Endothelial cell of umbilical vein (primary cell): Measurements from ENCODE around the gene ZNFX1. TPM values are rescaled to one million over a fixed set of nuclear protein-coding genes. Genes with fewer than 3 reads are reported as not detected.

ENCODE experiments used
- BruUV-seq: library from RNA; stranded (reverse); fragments of 400-500 nt; replicated peaks from 2 replicates; lab custom pipeline; 2021; lab: Mats Ljungman, UMichigan
- CTCF ChIA-PET: fragments of 300-600, 350-600 bp; sonication (Branson Sonifier 250); formaldehyde crosslinking; loops from one replicate; lab custom pipeline; 2021; ENCODE audit warnings: antibody characterized with exemption, inconsistent platforms; lab: Charles Lee
- POLR2A ChIA-PET: fragments of 300-600, 350-600 bp; sonication (Branson Sonifier 250); formaldehyde crosslinking; loops from one replicate; lab custom pipeline; 2021; ENCODE audit warnings: antibody characterized with exemption, inconsistent platforms; lab: Charles Lee
- DNase-seq: peaks from one replicate; pipeline ENCODE4 v3.0.0-alpha.2; 2011; ENCODE audit warnings: low read depth, low spot score
- FAIRE-seq: peaks from 2 replicates; lab custom pipeline; 2011; peaks lifted over from hg19 to GRCh38; lab: Jason Lieb, UNC
- H2AFZ ChIP-seq: 2 replicates; pipeline ENCODE4 v1.6.0; 2012; ENCODE audit warnings: low read depth, low read length, control low read depth, inconsistent platforms
- H3K27ac ChIP-seq: 2 replicates; pipeline ENCODE4 v1.5.1; 2011; ENCODE audit warnings: low read depth, mild to moderate bottlenecking, control low read depth, low read length, moderate library complexity; ENCODE audit not compliant: insufficient read depth
- H3K27me3 ChIP-seq, 2 experiments: 2 replicates each; pipeline versions ENCODE4 v1.6.0 to v1.6.1; 2011; ENCODE audit warnings: low read length in 2 of 2, mixed read lengths in 1 of 2; ENCODE audit not compliant: control insufficient read depth in 2 of 2, insufficient read depth in 2 of 2
- H3K36me3 ChIP-seq, 2 experiments: 2 replicates in 1 of 2; 3 replicates in 1 of 2; pipeline ENCODE4 v1.5.1; 2011; ENCODE audit warnings: low read length in 2 of 2, mild to moderate bottlenecking in 1 of 2, moderate library complexity in 1 of 2; ENCODE audit not compliant: control insufficient read depth in 2 of 2, insufficient read depth in 2 of 2; ENCODE audit errors: extremely low read depth in 1 of 2
- H3K4me1 ChIP-seq: 3 replicates; pipeline ENCODE4 v1.5.1; 2011; ENCODE audit warnings: mild to moderate bottlenecking, low read length; ENCODE audit not compliant: control insufficient read depth, insufficient read depth; ENCODE audit errors: extremely low read depth
- H3K4me2 ChIP-seq: 2 replicates; pipeline ENCODE4 v1.6.1; 2011; ENCODE audit warnings: low read length, control low read depth, mixed read lengths; ENCODE audit not compliant: insufficient read depth
- H3K4me3 ChIP-seq, 3 experiments: fragments of 200-600 bp in 1 of 3; sonication (generic), shearing (Covaris generic) in 1 of 3; replicated peaks in 1 of 3; 2 replicates each; pipeline ENCODE4 v1.5.1; 2011 to 2016; ENCODE audit warnings: control low read depth in 3 of 3, low read length in 3 of 3, mild to moderate bottlenecking in 2 of 3, inconsistent platforms in 1 of 3, low read depth in 1 of 3, moderate library complexity in 1 of 3; ENCODE audit not compliant: insufficient read depth in 1 of 3
- H3K79me2 ChIP-seq: 2 replicates; pipeline ENCODE4 v1.6.0; 2012; ENCODE audit warnings: low read length, inconsistent platforms; ENCODE audit not compliant: control insufficient read depth, insufficient read depth
- H3K9ac ChIP-seq: replicated peaks from 2 replicates; pipeline ENCODE3; 2011; ENCODE audit warnings: low read length, control low read depth; ENCODE audit not compliant: insufficient read depth; ENCODE audit errors: extremely low read depth
- H3K9me1 ChIP-seq: replicated peaks from 3 replicates; pipeline ENCODE4 v1.6.0; 2011; ENCODE audit warnings: mild to moderate bottlenecking, low read length; ENCODE audit not compliant: control insufficient read depth, insufficient read depth; ENCODE audit errors: extremely low read depth
- H3K9me3 ChIP-seq: replicated peaks from 2 replicates; pipeline ENCODE4 v1.5.1; 2012; ENCODE audit warnings: low read length, inconsistent platforms; ENCODE audit not compliant: control insufficient read depth, insufficient read depth
- H4K20me1 ChIP-seq: replicated peaks from 2 replicates; pipeline ENCODE3; 2011; ENCODE audit warnings: mild to moderate bottlenecking, low read length; ENCODE audit not compliant: control insufficient read depth, insufficient read depth; ENCODE audit errors: extremely low read depth
- CTCF ChIP-seq, 2 donors: IDR thresholded peaks; 1 replicate in 1 of 2; 2 replicates in 1 of 2; pipeline ENCODE4 v1.5.1; 2011; ENCODE audit warnings: low read length in 2 of 2, mild to moderate bottlenecking in 2 of 2, moderate library complexity in 2 of 2, control low read depth in 1 of 2, inconsistent platforms in 1 of 2, low read depth in 1 of 2; ENCODE audit not compliant: insufficient read depth in 1 of 2; ENCODE audit errors: extremely low read depth in 1 of 2
- EZH2 ChIP-seq: IDR thresholded peaks from 2 replicates; pipeline ENCODE4 v1.6.1; 2012; ENCODE audit warnings: borderline replicate concordance, low read depth, mild to moderate bottlenecking, moderate library complexity, low read length, inconsistent platforms; ENCODE audit not compliant: severe bottlenecking
- FOS ChIP-seq: IDR thresholded peaks from 2 replicates; pipeline ENCODE4 v1.6.1; 2011; ENCODE audit warnings: mild to moderate bottlenecking, low read length, moderate library complexity, borderline replicate concordance; ENCODE audit not compliant: insufficient read depth
- GATA2 ChIP-seq: IDR thresholded peaks from 2 replicates; pipeline ENCODE4 v1.7.0; 2011; ENCODE audit warnings: low read depth, mild to moderate bottlenecking, moderate library complexity, mixed read lengths, low read length; ENCODE audit not compliant: insufficient read length, insufficient read depth
- JUN ChIP-seq: IDR thresholded peaks from 2 replicates; pipeline ENCODE4 v1.6.1; 2011; ENCODE audit warnings: borderline replicate concordance, low read depth; ENCODE audit not compliant: insufficient read length, insufficient read depth
- MAX ChIP-seq: IDR thresholded peaks from 2 replicates; pipeline ENCODE4 v1.6.1; 2011; ENCODE audit not compliant: insufficient read depth, insufficient read length
- MYC ChIP-seq: IDR thresholded peaks from one replicate; pipeline ENCODE4 v1.6.1; 2011; ENCODE audit warnings: mild to moderate bottlenecking, low read depth, low read length
- POLR2A ChIP-seq: IDR thresholded peaks from 2 replicates; pipeline ENCODE4 v1.6.1; 2012; ENCODE audit warnings: low read depth, mild to moderate bottlenecking, control low read depth, low read length
- POLR2AphosphoS5 ChIP-seq: IDR thresholded peaks from 2 replicates; pipeline ENCODE4 v1.6.1; 2012; ENCODE audit warnings: low read depth, mild to moderate bottlenecking, control low read depth, low read length, moderate library complexity; ENCODE audit not compliant: insufficient read depth
- dilution Hi-C: fragments of 300-500 bp; cut with MboI; formaldehyde crosslinking; loops from one replicate; pipeline ENCODE4 v1.15.0; 2019; ENCODE audit warnings: low sequenced_read_pairs; ENCODE audit not compliant: extremely low pct_ligation_motif_present
- intact Hi-C: fragments of 100-400 bp; cut with micrococcal nuclease; formaldehyde crosslinking; loops from one replicate; pipeline ENCODE4 v1.10.0; 2022
- polyA plus RNA-seq, 4 experiments: library from polyadenylated mRNA; depleted of rRNA in 3 of 4; stranded (reverse) in 3 of 4; unstranded in 1 of 4; fragments of >200 nt; gene quantifications; 2 replicates each; pipeline versions ENCODE4 v1.2.1 to v1.2.3, GENCODE V29; 2011 to 2012; ENCODE audit warnings: missing spikeins in 1 of 4
- total RNA-seq: library from RNA; stranded (reverse); gene quantifications from 2 replicates; pipeline ENCODE4 v1.2.3, GENCODE V29; 2021

The ZNFX1 gene
- total and polyA plus RNA-seq, 2 donors (not counting 3 experiments of a cell fraction or from before 2014, with no cell fraction given) = 8.3 to 27.9 TPM

DNA sequence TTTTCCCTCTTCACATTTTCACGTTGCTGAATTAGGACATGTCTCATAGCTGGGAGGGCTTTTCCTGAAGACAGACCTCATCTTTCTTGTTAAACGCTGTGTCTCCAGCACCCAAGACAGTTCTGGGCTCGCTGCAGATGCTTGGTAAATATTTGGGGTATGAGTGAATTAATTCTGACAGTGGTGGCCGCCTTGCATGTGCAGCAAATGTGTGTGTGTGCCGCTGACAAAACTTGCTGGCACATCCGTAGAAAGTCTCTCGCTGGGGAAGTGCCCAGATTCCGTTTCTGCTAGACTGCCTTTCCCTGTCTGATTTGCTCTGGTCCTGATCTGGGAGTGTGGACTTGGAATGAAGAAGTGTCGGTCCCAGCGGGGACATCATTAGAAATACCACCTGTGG is 48.2 kb upstream of the ZNFX1 start:
- H3K79me2 ChIP-seq = no peaks in the 10 kb centered on the region
- dilution Hi-C loops = no loop called here
- POLR2A ChIA-PET = no interaction called here
- CTCF ChIA-PET = interaction anchor here (1.2 kb wide), 1 partner anchor 216 kb away, joined by 6 read pairs; no protein-coding TSS in a partner anchor
- peaks cover 9% of the 10 kb centered on the region for H3K4me1 ChIP-seq
- no peak overlapping the region for H3K4me3 ChIP-seq
- DNase-seq (no peak), FAIRE-seq (peak; percentile 28)
- intact Hi-C loops = no loop called here
- no peaks in the 10 kb centered on the region for H4K20me1 ChIP-seq
- H3K9me1 ChIP-seq = no peaks in the 10 kb centered on the region
- peaks cover 13 to 30% of the 10 kb centered on the region in 2 experiments for H3K27me3 ChIP-seq
- no peak overlapping the region for H3K4me2 ChIP-seq
- no peak overlapping the region for H3K9ac ChIP-seq
- TF ChIP-seq JUN (no peak), EZH2 (no peak), POLR2AphosphoS5 (no peak), FOS (no peak), CTCF (IDR thresholded peaks at IDR 0.05; ENCODE audit: extremely low read depth in 1 of 2, insufficient read depth in 1 of 2, low read depth in 1 of 2, low read length in 2 of 2) (no peak), MAX (no peak), MYC (no peak), GATA2 (no peak), POLR2A (no peak)
- no peak overlapping the region for H2AFZ ChIP-seq
- H3K9me3 ChIP-seq = no peaks in the 10 kb centered on the region
- BruUV-seq = no TSS peak
- H3K36me3 ChIP-seq = no peaks in the 10 kb centered on the region
- no peak overlapping the region for H3K27ac ChIP-seq
